IMR-90 (cell line): ENCODE data around the gene ADAMTS9. TPM values are rescaled to one million over a fixed set of nuclear protein-coding genes. Genes with fewer than 3 reads are reported as not detected.
A peak's percentile ranks its signal among the peaks of the same experiment; 100 is the strongest.

Source experiments
- ATAC-seq: fragments of 200-7000 bp; cut with Tn5 transposase; 2 replicates; pipeline ENCODE4 v1.9.1; 2020; ENCODE audit warnings: low read depth, mild to moderate bottlenecking, moderate library complexity
- Bru-seq: library from RNA; stranded (reverse); fragments of 400-500 nt; gene quantifications from one replicate; lab custom pipeline; 2021; lab: Mats Ljungman, UMichigan
- BruChase-seq, 2 experiments: library from RNA; stranded (reverse); fragments of 400-500 nt; gene quantifications; one replicate each; lab custom pipeline; 2021; lab: Mats Ljungman, UMichigan
- BruUV-seq: library from RNA; stranded (reverse); fragments of 400-500 nt; replicated peaks from 2 replicates; lab custom pipeline; 2021; lab: Mats Ljungman, UMichigan
- CTCF ChIA-PET: fragments of 300-600 bp; formaldehyde crosslinking; extraction: SDS; loops from one replicate; lab custom pipeline; 2021; ENCODE audit warnings: antibody characterized with exemption; lab: Yijun Ruan, JAX
- POLR2A ChIA-PET: fragments of 300-600 bp; sonication (Branson Sonifier 250); formaldehyde crosslinking; loops from one replicate; lab custom pipeline; 2022; ENCODE audit warnings: antibody characterized with exemption; ENCODE audit not compliant: unreplicated experiment; lab: Charles Lee
- DNase-seq: peaks from one replicate; pipeline ENCODE4 v3.0.0; 2013
- H2AFZ ChIP-seq: replicated peaks from 2 replicates; pipeline ENCODE3; 2013; ENCODE audit warnings: low read length, mild to moderate bottlenecking; ENCODE audit not compliant: poor library complexity
- H2AK5ac ChIP-seq: 2 replicates; pipeline ENCODE4 v1.6.1; 2013; ENCODE audit warnings: low read depth, low read length, inconsistent platforms
- H2AK9ac ChIP-seq: replicated peaks from 2 replicates; pipeline ENCODE3; 2013; ENCODE audit warnings: mild to moderate bottlenecking, low read depth, low read length, moderate library complexity; ENCODE audit not compliant: poor library complexity
- H2BK120ac ChIP-seq: 2 replicates; pipeline ENCODE4 v1.6.1; 2013; ENCODE audit warnings: low read depth, low read length, inconsistent platforms
- H2BK15ac ChIP-seq: 3 replicates; pipeline ENCODE4 v1.6.1; 2013; ENCODE audit warnings: low read depth, low read length, inconsistent platforms
- H2BK20ac ChIP-seq: 2 replicates; pipeline ENCODE4 v1.6.1; 2013; ENCODE audit warnings: low read depth, mild to moderate bottlenecking, inconsistent platforms, low read length, moderate library complexity
- H2BK5ac ChIP-seq: 2 replicates; pipeline ENCODE4 v1.6.1; 2013; ENCODE audit warnings: mild to moderate bottlenecking, low read depth, low read length, inconsistent platforms; ENCODE audit not compliant: poor library complexity, severe bottlenecking
- H3K14ac ChIP-seq: replicated peaks from 2 replicates; pipeline ENCODE4 v1.6.1; 2013; ENCODE audit warnings: low read depth, low read length, inconsistent platforms
- H3K18ac ChIP-seq: 2 replicates; pipeline ENCODE4 v1.6.1; 2013; ENCODE audit warnings: low read depth, low read length, control low read depth
- H3K23ac ChIP-seq: 2 replicates; pipeline ENCODE4 v1.6.1; 2013; ENCODE audit warnings: low read depth, low read length, inconsistent platforms
- H3K27ac ChIP-seq: 2 replicates; pipeline ENCODE4 v1.5.1; 2013; ENCODE audit warnings: mild to moderate bottlenecking, control low read depth, low read length; ENCODE audit not compliant: insufficient read depth
- H3K27me3 ChIP-seq: 2 replicates; pipeline ENCODE4 v1.6.1; 2013; ENCODE audit warnings: low read length; ENCODE audit not compliant: control insufficient read depth, insufficient read depth
- H3K36me3 ChIP-seq: 2 replicates; pipeline ENCODE4 v1.6.1; 2013; ENCODE audit warnings: low read length, mixed read lengths; ENCODE audit not compliant: control insufficient read depth, insufficient read depth
- H3K4ac ChIP-seq: 2 replicates; pipeline ENCODE4 v1.6.1; 2013; ENCODE audit warnings: low read depth, low read length, inconsistent platforms
- H3K4me1 ChIP-seq: 2 replicates; pipeline ENCODE4 v1.6.1; 2013; ENCODE audit warnings: low read length, mixed read lengths; ENCODE audit not compliant: control insufficient read depth, insufficient read depth
- H3K4me2 ChIP-seq: 2 replicates; pipeline ENCODE4 v1.6.1; 2013; ENCODE audit warnings: low read depth, mild to moderate bottlenecking, control low read depth, low read length, moderate library complexity
- H3K4me3 ChIP-seq: 2 replicates; pipeline ENCODE4 v1.5.1; 2013; ENCODE audit warnings: low read depth, mild to moderate bottlenecking, control low read depth, low read length, moderate library complexity; ENCODE audit not compliant: insufficient read depth
- H3K56ac ChIP-seq: 2 replicates; pipeline ENCODE4 v1.6.1; 2013; ENCODE audit warnings: low read length, inconsistent platforms; ENCODE audit not compliant: insufficient read depth; ENCODE audit errors: extremely low read depth
- H3K79me1 ChIP-seq, 2 experiments: 2 replicates each; pipeline ENCODE4 v1.6.1; 2013; ENCODE audit warnings: low read length in 2 of 2, inconsistent platforms in 1 of 2, low read depth in 1 of 2
- H3K9ac ChIP-seq: 2 replicates; pipeline ENCODE4 v1.6.1; 2013; ENCODE audit warnings: low read depth, low read length, control low read depth
- H3K9me1 ChIP-seq: 2 replicates; pipeline ENCODE4 v1.6.1; 2013; ENCODE audit warnings: low read length, inconsistent platforms; ENCODE audit not compliant: insufficient read depth
- H3K9me3 ChIP-seq: 2 replicates; pipeline ENCODE4 v1.6.1; 2013; ENCODE audit warnings: low read length; ENCODE audit not compliant: control insufficient read depth, insufficient read depth
- H4K20me1 ChIP-seq: 2 replicates; pipeline ENCODE4 v1.6.1; 2013; ENCODE audit warnings: low read length, inconsistent platforms; ENCODE audit not compliant: insufficient read depth
- H4K5ac ChIP-seq: 2 replicates; pipeline ENCODE4 v1.6.1; 2013; ENCODE audit warnings: mild to moderate bottlenecking, low read depth, low read length, control low read depth
- H4K8ac ChIP-seq, 2 experiments: 2 replicates each; pipeline ENCODE4 v1.6.1; 2013; ENCODE audit warnings: low read depth in 2 of 2, low read length in 2 of 2, control low read depth in 1 of 2, inconsistent platforms in 1 of 2
- H4K91ac ChIP-seq: 2 replicates; pipeline ENCODE4 v1.6.1; 2013; ENCODE audit warnings: low read depth, low read length, inconsistent platforms; ENCODE audit not compliant: insufficient read depth
- BHLHE40 ChIP-seq: fragments of 150-350 bp; IDR thresholded peaks from 2 replicates; pipeline ENCODE4 v1.6.1; 2016; ENCODE audit warnings: mild to moderate bottlenecking, low read depth, low read length
- NFE2L2 ChIP-seq: fragments of 150-350 bp; IDR thresholded peaks from 2 replicates; pipeline ENCODE4 v1.6.1; 2016; ENCODE audit warnings: low read depth, mild to moderate bottlenecking, low read length
- POLR2A ChIP-seq: IDR thresholded peaks from 2 replicates; pipeline ENCODE4 v1.6.1; 2012; ENCODE audit warnings: mild to moderate bottlenecking, low read depth, low read length
- WGBS, 2 experiments: methylation state at CpG; one replicate each; pipeline versions ENCODE4 v1.1.5 to v1.1.7; 2013; ENCODE audit warnings: missing lambda C conversion rate in 2 of 2; ENCODE audit not compliant: insufficient read length in 1 of 2; ENCODE audit errors: extremely low coverage in 2 of 2; 5-methylcytosine and 5-hydroxymethylcytosine counted together
- dilution Hi-C: fragments of 300-500 bp; cut with HindIII; formaldehyde crosslinking; loops from one replicate; pipeline ENCODE4 v1.14.3; 2018; ENCODE audit warnings: low sequenced_read_pairs; ENCODE audit not compliant: unreplicated experiment
- in situ Hi-C: fragments of 300-500 bp; cut with MboI; formaldehyde crosslinking; loops from 3 replicates; pipeline ENCODE4 v1.14.3; 2019; ENCODE audit warnings: low sequenced_read_pairs, inconsistent platforms, mixed read lengths
- intact Hi-C: fragments of 100-400 bp; cut with micrococcal nuclease; formaldehyde crosslinking; loops from 2 replicates; pipeline ENCODE4 v1.10.0; 2022
- long read RNA-seq: library from polyadenylated mRNA; unstranded; transcript quantifications from one replicate; pipeline ENCODE4 v2.0.0, GENCODE V29; 2021; ENCODE audit not compliant: unreplicated experiment
- polyA plus RNA-seq, 3 experiments: library from polyadenylated mRNA; depleted of rRNA; stranded (reverse); fragments of >200 nt; gene quantifications; 2 replicates each; pipeline ENCODE4 v1.2.3, GENCODE V29; 2012; ENCODE audit warnings: low replicate concordance in 1 of 3
- total RNA-seq: library from RNA; depleted of rRNA; stranded (reverse); fragments of >200 nt; gene quantifications from 2 replicates; pipeline ENCODE4 v1.2.3, GENCODE V29; 2012; rRNA removed

ADAMTS9 gene
- total RNA-seq: 1.1 TPM in 2 replicates
- polyA plus RNA-seq (2012; rRNA removed): 0.46 and 0.55 TPM in 2 replicates
- 0.18 and 0.25 TPM in 2 replicates for polyA plus RNA-seq (2012; cell fraction: cytosol; rRNA removed)
- polyA plus RNA-seq (2012; cell fraction: nucleus; rRNA removed; ENCODE audit: low replicate concordance): 0.23 and 1.1 TPM in 2 replicates
- Bru-seq, nascent RNA: percentile 71 among the genes with signal in this experiment
- percentile 47 among the genes with signal in this experiment for BruChase-seq, experiment 1, labeled RNA remaining after a 6-hour chase
- percentile 59 among the genes with signal in this experiment for BruChase-seq, experiment 2, labeled RNA remaining after a 2-hour chase
- long read RNA-seq, partial matches to known transcripts: 6 of 9 reads
- long read RNA-seq, other reads (novel, unspliced or antisense): 3 of 9 reads

- H2BK15ac ChIP-seq: no peak within 1 kb of the TSS
- ATAC-seq (peak; percentile 59), DNase-seq (peak; percentile 60)
- peak within 1 kb of the TSS; percentile 26; the same call in 1 of the 2 replicates for H3K23ac ChIP-seq
- H3K27me3 ChIP-seq: no peaks in the 10 kb centered on the region
- H3K9me3 ChIP-seq: no peaks in the 10 kb centered on the region
- H2BK20ac ChIP-seq: no peak within 1 kb of the TSS
- peak within 1 kb of the TSS in 1 of 2 experiments; percentile 35; a peak in 2 of 4 replicates for H4K8ac ChIP-seq
- ChIA-PET CTCF (no interaction called here), POLR2A (interaction anchor here (0.6 kb wide), 1 partner anchor 162 kb away, joined by 6 read pairs; no protein-coding TSS in a partner anchor)
- 0% methylated on average over 6 of the region's 60 CpGs; no CpG with 5 or more reads in 1 of the 2 experiments for WGBS, 2 experiments
- peak within 1 kb of the TSS; percentile 89 for H3K27ac ChIP-seq
- H3K9me1 ChIP-seq: no peaks in the 10 kb centered on the region
- in situ Hi-C loops (no loop called here), intact Hi-C loops (loop anchor here (2.0 to 5.0 kb wide), 3 partner anchors 155 to 749 kb away; no protein-coding TSS in a partner anchor), dilution Hi-C loops (no loop called here)
- no peaks in the 10 kb centered on the region; the same call in 1 of the 2 replicates for H4K20me1 ChIP-seq
- H4K5ac ChIP-seq: no peak within 1 kb of the TSS; the same call in 1 of the 2 replicates
- no peak within 1 kb of the TSS for H2AK5ac ChIP-seq
- H3K79me1 ChIP-seq: no peaks in the 10 kb centered on the region
- peak within 1 kb of the TSS; percentile 87 for H3K4me2 ChIP-seq
- H3K56ac ChIP-seq: peak within 1 kb of the TSS; percentile 35; the same call in 1 of the 2 replicates
- no peak within 1 kb of the TSS; the same call in 1 of the 2 replicates for H3K4ac ChIP-seq
- H2AFZ ChIP-seq: peak within 1 kb of the TSS; percentile 87
- H4K91ac ChIP-seq: no peak within 1 kb of the TSS
- peak within 1 kb of the TSS; percentile 13; the same call in 1 of the 2 replicates for H3K14ac ChIP-seq
- no peak within 1 kb of the TSS for H2BK5ac ChIP-seq
- H3K4me1 ChIP-seq: peaks cover 3% of the 10 kb centered on the region; the same call in 1 of the 2 replicates
- TF ChIP-seq POLR2A: peak; percentile 45; the same call in 1 of the 2 replicates
- no peak for TF ChIP-seq NFE2L2
- peak; percentile 43; the same call in 1 of the 2 replicates for TF ChIP-seq BHLHE40
- H3K9ac ChIP-seq: peak within 1 kb of the TSS; percentile 83
- no TSS peak for BruUV-seq
- H3K36me3 ChIP-seq: no peaks in the 10 kb centered on the region
- peak within 1 kb of the TSS; percentile 64 for H3K4me3 ChIP-seq
- H2BK120ac ChIP-seq: peak within 1 kb of the TSS; percentile 0; the same call in 1 of the 2 replicates
- H2AK9ac ChIP-seq: no peak within 1 kb of the TSS
- peak within 1 kb of the TSS; percentile 16; the same call in 1 of the 2 replicates for H3K18ac ChIP-seq
Measured at GRCh38 chr3:64687781-64688604, at the start of gene ADAMTS9. ADAMTS9 (minus strand) TSS chr3:64688000; CDS start chr3:64687657, 343 bp downstream.
